ENCODE measurements around the gene SERAC1. TPM values are rescaled to one million over a fixed set of nuclear protein-coding genes. Genes with fewer than 3 reads are reported as not detected.

Gene SERAC1
- total RNA-seq, 6 experiments from 2014 or later: 5.2 to 7.0 (median 6.1) TPM

DNA sequence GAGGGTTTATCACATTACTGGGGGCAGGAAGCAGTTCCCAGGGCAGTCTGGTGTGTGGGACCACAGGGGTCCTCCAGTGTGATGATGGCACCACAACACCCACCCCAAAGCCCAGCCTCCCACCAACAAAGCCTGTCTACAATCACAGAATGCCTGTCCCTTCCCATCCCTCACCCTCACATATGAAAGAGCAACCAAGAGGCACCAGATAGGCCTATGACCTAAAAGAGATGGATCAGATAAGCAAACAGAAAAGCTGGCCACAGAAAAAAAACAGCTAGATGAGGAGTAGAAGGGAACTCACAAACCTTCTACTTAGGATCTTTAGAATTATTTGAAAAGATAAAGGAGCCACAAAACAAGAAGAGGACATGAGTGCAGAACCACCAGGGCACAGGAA, 54.3 kb downstream of the SERAC1 start:
- no peak overlapping the region for H3K4me3 Mint-ChIP-seq
- DNase-seq: no peak
- peaks cover 22% of the 10 kb centered on the region for H3K36me3 Mint-ChIP-seq (ENCODE audit: low read depth)

DNA sequence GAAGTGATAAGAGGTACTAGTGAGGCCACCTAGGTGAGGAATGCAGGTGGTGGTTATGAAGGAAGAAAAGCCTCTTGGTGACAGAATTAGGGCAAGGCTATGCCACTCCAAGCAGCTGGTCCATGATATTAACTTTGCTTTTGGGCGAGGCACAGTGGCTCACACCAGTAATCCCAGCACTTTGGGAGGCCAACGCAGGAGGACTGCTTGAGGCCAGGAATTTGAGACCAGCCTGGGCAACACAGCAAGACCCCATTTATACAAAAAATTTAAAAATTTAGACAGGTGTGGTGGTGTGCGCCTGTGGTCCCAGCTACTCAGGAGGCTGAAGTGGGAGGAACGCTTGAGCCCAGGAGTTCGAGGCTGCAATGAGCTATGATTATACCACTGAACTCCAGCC, 56.1 kb downstream of the SERAC1 start:
- no peak for DNase-seq
- no peaks in the 10 kb centered on the region for H3K4me1 Mint-ChIP-seq (ENCODE audit: low read depth)
- H3K27me3 Mint-ChIP-seq (ENCODE audit: insufficient read depth): no peaks in the 10 kb centered on the region; the same call in 1 of the 2 replicates
- no peak overlapping the region for H3K27ac Mint-ChIP-seq
- H3K4me3 Mint-ChIP-seq: no peak overlapping the region
- TF ChIP-seq, protein P1, sequence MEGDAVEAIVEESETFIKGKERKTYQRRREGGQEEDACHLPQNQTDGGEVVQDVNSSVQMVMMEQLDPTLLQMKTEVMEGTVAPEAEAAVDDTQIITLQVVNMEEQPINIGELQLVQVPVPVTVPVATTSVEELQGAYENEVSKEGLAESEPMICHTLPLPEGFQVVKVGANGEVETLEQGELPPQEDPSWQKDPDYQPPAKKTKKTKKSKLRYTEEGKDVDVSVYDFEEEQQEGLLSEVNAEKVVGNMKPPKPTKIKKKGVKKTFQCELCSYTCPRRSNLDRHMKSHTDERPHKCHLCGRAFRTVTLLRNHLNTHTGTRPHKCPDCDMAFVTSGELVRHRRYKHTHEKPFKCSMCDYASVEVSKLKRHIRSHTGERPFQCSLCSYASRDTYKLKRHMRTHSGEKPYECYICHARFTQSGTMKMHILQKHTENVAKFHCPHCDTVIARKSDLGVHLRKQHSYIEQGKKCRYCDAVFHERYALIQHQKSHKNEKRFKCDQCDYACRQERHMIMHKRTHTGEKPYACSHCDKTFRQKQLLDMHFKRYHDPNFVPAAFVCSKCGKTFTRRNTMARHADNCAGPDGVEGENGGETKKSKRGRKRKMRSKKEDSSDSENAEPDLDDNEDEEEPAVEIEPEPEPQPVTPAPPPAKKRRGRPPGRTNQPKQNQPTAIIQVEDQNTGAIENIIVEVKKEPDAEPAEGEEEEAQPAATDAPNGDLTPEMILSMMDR (IDR thresholded peaks at IDR 0.05): no peak
- H3K36me3 Mint-ChIP-seq (ENCODE audit: low read depth): peaks cover 20% of the 10 kb centered on the region
- no peaks in the 10 kb centered on the region for H3K9me3 Mint-ChIP-seq

More for the DNA sequence above, 54.3 kb downstream of the SERAC1 start:
- Mint-ChIP-seq H3K27me3 (ENCODE audit: insufficient read depth) (no peaks in the 10 kb centered on the region), H3K9me3 (no peaks in the 10 kb centered on the region), H3K27ac (no peak overlapping the region), H3K4me1 (ENCODE audit: low read depth) (no peaks in the 10 kb centered on the region)
- TF ChIP-seq, protein P1 (IDR thresholded peaks at IDR 0.05): no peak

DNA sequence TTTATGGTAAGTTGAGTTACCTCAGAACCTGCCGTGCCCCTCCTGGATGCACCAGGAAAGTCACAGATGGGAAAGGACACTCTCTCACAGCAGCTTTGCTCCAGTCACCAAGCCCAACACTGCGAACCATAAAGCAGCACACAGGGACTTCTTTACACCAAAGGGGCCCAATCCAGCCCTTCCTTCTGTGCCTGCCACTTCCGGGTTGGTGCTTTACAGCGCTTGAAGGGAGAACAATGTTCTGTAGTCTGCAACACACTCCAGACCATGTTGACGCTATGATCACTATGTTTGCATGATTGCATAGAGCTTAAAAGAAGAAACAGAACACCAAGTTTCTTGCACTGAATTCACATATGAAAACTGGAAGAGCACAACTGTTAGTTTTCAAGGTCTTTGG, 57.1 kb downstream of the SERAC1 start:
- Mint-ChIP-seq H3K4me1 (ENCODE audit: low read depth) (no peaks in the 10 kb centered on the region), H3K4me3 (no peak overlapping the region), H3K9me3 (no peaks in the 10 kb centered on the region), H3K27me3 (ENCODE audit: insufficient read depth) (no peaks in the 10 kb centered on the region; the same call in 1 of the 2 replicates), H3K27ac (no peak overlapping the region), H3K36me3 (ENCODE audit: low read depth) (peaks cover 20% of the 10 kb centered on the region)
- TF ChIP-seq, protein P1 (IDR thresholded peaks at IDR 0.05): no peak
- no peak for DNase-seq

DNA sequence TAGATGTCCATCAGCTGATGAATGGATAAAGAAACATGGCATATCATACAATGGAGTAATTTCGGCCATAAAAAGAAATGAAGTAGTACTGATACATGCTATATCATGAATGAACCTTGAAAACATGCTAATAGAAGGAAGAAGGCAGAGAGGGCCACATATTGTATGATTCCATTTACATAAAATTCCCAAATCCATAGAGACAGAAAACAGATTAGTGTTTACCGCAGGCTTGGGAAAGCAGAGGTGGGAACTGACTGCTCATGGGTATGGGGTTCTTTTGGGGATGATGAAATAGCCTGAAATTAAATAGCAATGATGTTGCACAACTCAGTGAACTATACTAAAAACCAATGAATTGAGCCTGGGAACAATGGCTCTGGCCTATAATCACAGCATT, 58.3 kb downstream of the SERAC1 start:
- no peaks in the 10 kb centered on the region for H3K4me1 Mint-ChIP-seq (ENCODE audit: low read depth)
- TF ChIP-seq, protein P1 (IDR thresholded peaks at IDR 0.05): no peak
- no peak overlapping the region for H3K4me3 Mint-ChIP-seq
- H3K36me3 Mint-ChIP-seq (ENCODE audit: low read depth): peaks cover 14% of the 10 kb centered on the region; the same call in 1 of the 2 replicates
- DNase-seq: no peak
- H3K27ac Mint-ChIP-seq: no peak overlapping the region
- no peaks in the 10 kb centered on the region for H3K9me3 Mint-ChIP-seq
- H3K27me3 Mint-ChIP-seq (ENCODE audit: insufficient read depth): no peaks in the 10 kb centered on the region; the same call in 1 of the 2 replicates

DNA sequence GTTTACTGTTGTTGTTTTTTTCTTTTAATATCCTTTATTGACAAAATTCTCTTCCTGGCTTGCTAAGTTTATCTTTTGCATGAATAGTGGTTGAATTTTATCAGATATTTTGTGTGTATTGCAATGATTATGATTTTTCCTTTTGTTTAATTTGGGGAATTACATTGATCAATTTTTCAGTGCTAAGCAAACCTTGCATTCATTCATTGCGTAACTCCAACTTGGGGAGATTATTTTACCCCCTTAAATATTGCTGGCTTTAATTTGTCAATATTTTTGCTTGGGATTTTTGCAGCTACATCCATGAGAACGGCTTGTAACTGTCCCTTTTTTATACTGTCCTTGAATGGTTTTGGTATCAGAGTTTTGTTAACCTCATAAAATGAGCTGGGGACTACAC, 63.4 kb downstream of the SERAC1 start:
- H3K36me3 Mint-ChIP-seq (ENCODE audit: low read depth): peaks cover 23% of the 10 kb centered on the region
- no peaks in the 10 kb centered on the region; the same call in 1 of the 2 replicates for H3K27me3 Mint-ChIP-seq (ENCODE audit: insufficient read depth)
- no peak for DNase-seq
- no peak overlapping the region for H3K4me3 Mint-ChIP-seq
- no peaks in the 10 kb centered on the region for H3K4me1 Mint-ChIP-seq (ENCODE audit: low read depth)
- TF ChIP-seq, protein P1 (IDR thresholded peaks at IDR 0.05): no peak
- no peak overlapping the region for H3K27ac Mint-ChIP-seq
- no peaks in the 10 kb centered on the region for H3K9me3 Mint-ChIP-seq

DNA sequence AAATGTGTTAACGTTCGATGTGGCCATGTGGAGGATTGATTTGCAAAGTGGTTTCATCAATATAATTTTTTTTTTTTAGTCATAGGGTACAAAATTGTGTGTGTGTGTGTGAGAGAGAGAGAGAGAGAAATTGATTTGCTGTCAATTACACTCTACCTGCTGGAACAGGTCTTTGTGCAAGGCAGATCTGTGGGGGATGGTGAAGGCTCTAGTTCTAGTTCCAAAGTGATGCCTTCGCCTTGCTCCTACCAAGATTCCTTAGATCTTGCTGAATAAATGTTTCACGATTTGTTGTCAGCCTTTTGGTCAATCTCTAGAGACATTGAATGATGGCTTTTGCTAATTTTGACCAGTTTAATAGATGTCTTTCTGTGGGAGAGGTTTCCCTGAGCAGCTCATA, 64.8 kb downstream of the SERAC1 start:
- Mint-ChIP-seq H3K36me3 (ENCODE audit: low read depth) (peaks cover 25% of the 10 kb centered on the region), H3K27ac (no peak overlapping the region), H3K4me3 (no peak overlapping the region), H3K4me1 (ENCODE audit: low read depth) (no peaks in the 10 kb centered on the region), H3K27me3 (ENCODE audit: insufficient read depth) (no peaks in the 10 kb centered on the region; the same call in 1 of the 2 replicates), H3K9me3 (no peaks in the 10 kb centered on the region)
- DNase-seq: no peak
- TF ChIP-seq, protein P1 (IDR thresholded peaks at IDR 0.05): no peak

All from HFFc6 (cell line).